ENCODE results near the gene ONECUT1. TPM values are rescaled to one million over a fixed set of nuclear protein-coding genes. Genes with fewer than 3 reads are reported as not detected.

The ONECUT1 gene
- total and polyA plus RNA-seq, 5 donors from 2014 or later, result not detected

DNA sequence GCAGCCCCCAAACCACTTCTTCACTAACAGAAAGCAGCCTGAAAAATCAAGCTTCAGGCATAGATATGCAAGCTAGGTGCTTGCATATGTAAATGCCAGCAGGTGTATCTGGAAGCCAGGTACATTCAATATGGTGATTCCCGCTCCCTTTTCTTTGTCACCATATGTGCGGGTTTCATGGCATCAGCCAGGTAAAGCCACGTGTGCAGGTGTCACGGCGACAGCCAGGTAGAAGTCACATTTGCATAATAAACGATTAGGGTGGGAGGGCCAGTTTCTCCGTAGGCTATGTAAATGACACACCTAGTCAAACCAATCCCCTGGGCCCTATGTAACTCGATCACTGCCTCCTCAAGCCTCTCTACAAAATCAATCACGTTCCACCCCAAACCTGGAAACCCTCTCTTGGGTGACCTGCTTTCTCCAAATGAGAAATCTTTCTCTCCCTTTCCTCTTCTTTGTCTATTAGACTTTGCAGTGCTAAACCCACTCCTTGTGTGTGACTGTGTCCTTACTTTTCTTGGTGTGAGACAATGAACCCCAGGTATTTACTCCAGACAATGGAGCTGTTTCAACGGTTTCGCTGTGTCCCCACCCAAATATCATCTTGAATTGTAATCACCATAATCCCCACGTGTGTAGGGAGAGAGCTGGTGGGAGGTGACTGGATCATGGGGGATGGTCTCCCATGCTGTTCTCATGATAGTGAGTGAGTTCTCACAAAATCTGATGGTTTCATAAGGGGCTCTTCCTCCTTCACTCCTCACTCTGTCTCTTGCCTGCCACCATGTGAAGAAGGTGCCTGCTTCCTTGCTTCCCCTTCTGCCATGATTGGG lies 44.6 kb downstream of the ONECUT1 start:
- no peak overlapping the region for H3K27ac ChIP-seq (ENCODE audit: insufficient read depth, low read length, poor library complexity, severe bottlenecking)
- H3K36me3 Mint-ChIP-seq, result no peaks in the 10 kb centered on the region
- DNase-seq, result no peak
- H3K4me1 Mint-ChIP-seq, result no peaks in the 10 kb centered on the region
- H3K9me3 ChIP-seq (ENCODE audit: control insufficient read depth in 2 of 2, low read length in 2 of 2), result no peaks in the 10 kb centered on the region
- H3K27me3 ChIP-seq (ENCODE audit: control insufficient read depth, insufficient read depth, low read length), result peaks cover 10% of the 10 kb centered on the region
- no peak for ATAC-seq (ENCODE audit: low read depth in 2 of 2)
- peaks cover 18% of the 10 kb centered on the region for H3K27me3 Mint-ChIP-seq
- H3K36me3 ChIP-seq (ENCODE audit: control insufficient read depth, insufficient read depth, low read length), result no peaks in the 10 kb centered on the region
- peak overlapping the region in 1 of 3 donors; percentile 22 for H3K27ac Mint-ChIP-seq
- H3K4me3 Mint-ChIP-seq, result no peak overlapping the region
- H3K4me3 ChIP-seq (ENCODE audit: low read depth, low read length), result no peak overlapping the region
- H3K4me1 ChIP-seq (ENCODE audit: control insufficient read depth, insufficient read depth, low read length, poor library complexity, severe bottlenecking), result no peaks in the 10 kb centered on the region
- no peaks in the 10 kb centered on the region for H3K9me3 Mint-ChIP-seq

DNA sequence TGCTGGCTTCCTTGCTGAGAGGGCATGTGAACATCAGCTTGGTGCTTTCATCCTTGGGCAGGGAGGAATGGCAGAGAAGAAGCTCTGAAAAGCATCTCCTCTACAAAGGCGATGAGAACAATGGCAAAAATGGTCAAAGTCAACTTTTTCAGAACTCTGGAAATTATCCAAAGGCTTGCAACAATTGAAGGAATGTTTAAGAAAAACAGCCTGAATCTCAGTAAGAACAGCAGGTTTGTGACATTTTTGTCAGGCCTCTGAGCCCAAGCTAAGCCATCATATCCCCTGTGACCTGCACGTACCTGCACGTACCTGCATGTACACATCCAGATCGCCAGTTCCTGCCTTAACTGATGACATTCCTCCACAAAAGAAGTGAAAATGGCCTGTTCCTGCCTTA lies 51.8 kb downstream of the ONECUT1 start:
- no peak overlapping the region for H3K27ac Mint-ChIP-seq
- H3K4me1 ChIP-seq (ENCODE audit: control insufficient read depth, insufficient read depth, low read length, poor library complexity, severe bottlenecking), result no peaks in the 10 kb centered on the region
- H3K4me1 Mint-ChIP-seq, result peaks cover 2 to 6% (median 4%) of the 10 kb centered on the region in 4 donors
- no peak overlapping the region for H3K27ac ChIP-seq (ENCODE audit: insufficient read depth, low read length, poor library complexity, severe bottlenecking)
- ATAC-seq (ENCODE audit: low read depth in 2 of 2), result no peak
- no peak for DNase-seq
- no peaks in the 10 kb centered on the region for H3K9me3 ChIP-seq (ENCODE audit: control insufficient read depth in 2 of 2, low read length in 2 of 2)
- H3K4me3 ChIP-seq (ENCODE audit: low read depth, low read length), result no peak overlapping the region
- H3K36me3 Mint-ChIP-seq, result no peaks in the 10 kb centered on the region
- H3K4me3 Mint-ChIP-seq, result no peak overlapping the region
- H3K9me3 Mint-ChIP-seq, result no peaks in the 10 kb centered on the region
- H3K27me3 ChIP-seq (ENCODE audit: control insufficient read depth, insufficient read depth, low read length), result no peaks in the 10 kb centered on the region
- no peaks in the 10 kb centered on the region for H3K36me3 ChIP-seq (ENCODE audit: control insufficient read depth, insufficient read depth, low read length)
- H3K27me3 Mint-ChIP-seq, result peaks cover 4% of the 10 kb centered on the region

DNA sequence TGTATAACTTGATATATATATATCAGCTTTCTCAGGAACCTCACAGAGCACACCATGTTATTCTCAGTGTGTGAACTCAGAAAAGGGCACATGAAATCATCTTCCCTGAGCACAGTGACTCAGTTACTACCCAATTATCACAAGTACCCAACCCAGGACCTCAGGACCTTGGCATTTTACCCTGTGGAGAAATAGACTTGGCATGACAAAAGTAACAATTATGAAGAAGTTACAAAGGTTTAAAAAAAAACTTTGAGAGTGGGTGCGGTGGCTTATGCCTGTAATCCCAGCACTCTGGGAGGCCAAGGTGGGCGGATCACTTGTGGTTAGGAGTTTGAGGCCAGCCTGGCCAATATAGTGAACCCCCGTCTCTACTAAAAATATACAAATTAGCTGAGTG lies 52.4 kb downstream of the ONECUT1 start:
- Histone ChIP-seq H3K9me3 (ENCODE audit: control insufficient read depth in 2 of 2, low read length in 2 of 2) (no peaks in the 10 kb centered on the region), H3K4me3 (ENCODE audit: low read depth, low read length) (no peak overlapping the region), H3K36me3 (ENCODE audit: control insufficient read depth, insufficient read depth, low read length) (no peaks in the 10 kb centered on the region), H3K27me3 (ENCODE audit: control insufficient read depth, insufficient read depth, low read length) (no peaks in the 10 kb centered on the region), H3K4me1 (ENCODE audit: control insufficient read depth, insufficient read depth, low read length, poor library complexity, severe bottlenecking) (no peaks in the 10 kb centered on the region), H3K27ac (ENCODE audit: insufficient read depth, low read length, poor library complexity, severe bottlenecking) (no peak overlapping the region)
- H3K4me3 Mint-ChIP-seq, result no peak overlapping the region
- no peaks in the 10 kb centered on the region for H3K9me3 Mint-ChIP-seq
- no peak overlapping the region for H3K27ac Mint-ChIP-seq
- no peaks in the 10 kb centered on the region for H3K36me3 Mint-ChIP-seq
- peaks cover 2 to 6% (median 4%) of the 10 kb centered on the region in 4 donors for H3K4me1 Mint-ChIP-seq
- peaks cover 4% of the 10 kb centered on the region for H3K27me3 Mint-ChIP-seq
- DNase-seq (no peak), ATAC-seq (ENCODE audit: low read depth in 2 of 2) (no peak)

DNA sequence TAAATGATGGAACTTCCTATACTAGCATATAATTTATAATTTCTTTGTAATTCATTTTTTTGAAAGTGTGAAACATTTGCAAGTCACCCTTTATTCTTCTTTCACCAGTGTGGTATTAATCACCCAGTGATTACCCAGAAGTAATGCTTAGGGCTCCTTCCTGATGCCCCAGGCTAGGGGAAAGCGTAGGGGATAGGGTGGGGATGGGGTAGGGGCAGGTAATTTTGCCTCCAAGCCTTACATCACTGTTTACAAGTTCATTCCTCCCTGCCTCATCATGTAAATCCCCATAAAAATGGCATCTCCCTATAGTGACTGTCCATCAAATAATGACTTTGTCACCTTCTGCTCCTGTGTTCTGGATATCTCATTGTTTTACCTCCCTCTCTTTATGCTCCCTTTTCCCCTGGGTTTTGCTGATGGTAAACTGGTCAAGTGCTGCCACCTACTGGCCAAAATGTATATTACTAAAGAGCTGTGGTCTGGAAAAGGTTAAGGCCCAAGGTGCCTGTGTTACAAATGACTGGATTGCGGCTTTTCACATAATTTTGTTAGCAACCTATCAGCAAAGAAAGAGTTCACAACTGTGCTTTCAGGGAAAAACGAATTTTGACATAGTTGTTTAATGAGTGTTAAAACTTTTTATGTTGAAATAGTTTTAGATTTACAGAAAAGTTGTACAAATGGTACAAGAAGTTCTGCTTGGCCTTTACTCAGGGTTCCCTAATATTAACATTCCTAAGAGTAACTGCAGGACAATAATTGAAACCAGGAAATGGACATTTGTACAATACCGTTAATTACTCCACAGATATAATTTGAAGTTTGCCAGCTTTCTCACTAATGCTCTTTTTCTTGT lies 54.7 kb downstream of the ONECUT1 start:
- no peak overlapping the region for H3K4me3 Mint-ChIP-seq
- no peaks in the 10 kb centered on the region for H3K36me3 ChIP-seq (ENCODE audit: control insufficient read depth, insufficient read depth, low read length)
- no peaks in the 10 kb centered on the region for H3K9me3 Mint-ChIP-seq
- no peak overlapping the region for H3K4me3 ChIP-seq (ENCODE audit: low read depth, low read length)
- H3K27me3 Mint-ChIP-seq, result peaks cover 4% of the 10 kb centered on the region
- H3K27ac Mint-ChIP-seq, result peak overlapping the region in 2 of 3 donors; percentile 13 to 56
- H3K4me1 Mint-ChIP-seq, result peaks cover 6 to 14% (median 7%) of the 10 kb centered on the region in 4 donors
- DNase-seq (peak; percentile 59 to 87 (median 76)), ATAC-seq (ENCODE audit: low read depth in 2 of 2) (peak; percentile 76 to 79)
- no peaks in the 10 kb centered on the region for H3K36me3 Mint-ChIP-seq
- H3K4me1 ChIP-seq (ENCODE audit: control insufficient read depth, insufficient read depth, low read length, poor library complexity, severe bottlenecking), result peaks cover 3% of the 10 kb centered on the region
- H3K9me3 ChIP-seq (ENCODE audit: control insufficient read depth in 2 of 2, low read length in 2 of 2), result no peaks in the 10 kb centered on the region
- no peaks in the 10 kb centered on the region for H3K27me3 ChIP-seq (ENCODE audit: control insufficient read depth, insufficient read depth, low read length)
- no peak overlapping the region for H3K27ac ChIP-seq (ENCODE audit: insufficient read depth, low read length, poor library complexity, severe bottlenecking)

DNA sequence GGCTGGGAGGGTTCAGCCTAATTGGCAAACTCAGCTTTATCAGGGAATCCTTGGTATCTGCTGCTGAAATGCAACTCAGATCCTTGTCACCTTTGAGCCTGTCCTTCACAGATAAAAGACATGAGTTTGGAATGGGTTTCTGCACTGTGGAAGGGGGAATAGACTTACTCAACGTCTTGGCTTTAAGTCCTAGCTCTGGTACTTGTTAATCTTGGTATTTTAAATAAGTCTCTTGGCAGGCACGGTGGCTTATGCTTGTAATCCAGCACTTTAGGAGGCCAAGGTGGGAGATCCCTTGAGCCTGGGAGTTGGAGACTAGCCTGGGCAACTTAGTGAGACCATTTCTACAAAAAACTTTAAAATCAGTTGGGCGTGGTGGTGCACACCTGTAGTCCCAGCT lies 55.8 kb downstream of the ONECUT1 start:
- Histone ChIP-seq H3K36me3 (ENCODE audit: control insufficient read depth, insufficient read depth, low read length) (no peaks in the 10 kb centered on the region), H3K9me3 (ENCODE audit: control insufficient read depth in 2 of 2, low read length in 2 of 2) (no peaks in the 10 kb centered on the region), H3K27me3 (ENCODE audit: control insufficient read depth, insufficient read depth, low read length) (no peaks in the 10 kb centered on the region), H3K27ac (ENCODE audit: insufficient read depth, low read length, poor library complexity, severe bottlenecking) (no peak overlapping the region), H3K4me3 (ENCODE audit: low read depth, low read length) (no peak overlapping the region), H3K4me1 (ENCODE audit: control insufficient read depth, insufficient read depth, low read length, poor library complexity, severe bottlenecking) (peaks cover 15% of the 10 kb centered on the region)
- peaks cover 12 to 25% (median 14%) of the 10 kb centered on the region in 4 donors for H3K4me1 Mint-ChIP-seq
- DNase-seq (no peak), ATAC-seq (ENCODE audit: low read depth in 2 of 2) (no peak)
- H3K27ac Mint-ChIP-seq, result peak overlapping the region; percentile 17 to 91 (median 65)
- H3K36me3 Mint-ChIP-seq, result no peaks in the 10 kb centered on the region
- no peaks in the 10 kb centered on the region for H3K9me3 Mint-ChIP-seq
- H3K27me3 Mint-ChIP-seq, result peaks cover 4% of the 10 kb centered on the region
- no peak overlapping the region for H3K4me3 Mint-ChIP-seq

DNA sequence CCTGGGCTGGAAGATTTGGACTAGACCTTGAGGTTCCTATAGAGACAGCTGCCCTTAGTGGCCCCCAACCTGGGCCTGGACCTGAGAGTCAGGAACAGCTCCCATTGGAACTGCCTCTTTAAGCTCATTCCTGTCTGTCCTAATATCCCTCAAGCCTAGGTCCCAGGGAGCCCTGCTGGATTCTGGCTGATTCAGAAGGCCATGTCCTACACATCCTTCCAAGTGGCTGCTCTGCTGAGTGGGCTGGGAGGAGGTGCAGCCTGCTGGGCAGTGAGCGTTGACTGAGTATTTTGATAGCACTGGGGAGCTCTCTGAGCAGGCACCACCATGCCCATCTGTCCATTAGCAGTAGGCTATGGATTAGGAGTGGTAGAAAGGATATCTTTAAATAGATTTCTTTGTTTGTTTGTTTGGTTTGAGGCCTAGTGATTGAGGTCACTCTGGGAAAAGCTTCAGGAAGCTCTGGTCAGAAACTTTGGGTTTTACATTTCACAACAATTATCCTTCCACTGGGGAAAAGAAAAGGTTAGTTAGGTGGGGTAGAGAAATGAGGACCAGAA lies 56.4 kb downstream of the ONECUT1 start:
- Histone ChIP-seq H3K27ac (ENCODE audit: insufficient read depth, low read length, poor library complexity, severe bottlenecking) (no peak overlapping the region), H3K36me3 (ENCODE audit: control insufficient read depth, insufficient read depth, low read length) (no peaks in the 10 kb centered on the region), H3K4me3 (ENCODE audit: low read depth, low read length) (no peak overlapping the region), H3K9me3 (ENCODE audit: control insufficient read depth in 2 of 2, low read length in 2 of 2) (no peaks in the 10 kb centered on the region), H3K27me3 (ENCODE audit: control insufficient read depth, insufficient read depth, low read length) (no peaks in the 10 kb centered on the region), H3K4me1 (ENCODE audit: control insufficient read depth, insufficient read depth, low read length, poor library complexity, severe bottlenecking) (peaks cover 16% of the 10 kb centered on the region)
- Mint-ChIP-seq H3K27me3 (peaks cover 2% of the 10 kb centered on the region), H3K36me3 (no peaks in the 10 kb centered on the region), H3K9me3 (no peaks in the 10 kb centered on the region), H3K4me3 (no peak overlapping the region), H3K4me1 (peaks cover 12 to 29% (median 16%) of the 10 kb centered on the region in 4 donors), H3K27ac (peak overlapping the region in 2 of 3 donors; percentile 17 to 46)
- no peak for ATAC-seq (ENCODE audit: low read depth in 2 of 2)
- DNase-seq, result no peak

DNA sequence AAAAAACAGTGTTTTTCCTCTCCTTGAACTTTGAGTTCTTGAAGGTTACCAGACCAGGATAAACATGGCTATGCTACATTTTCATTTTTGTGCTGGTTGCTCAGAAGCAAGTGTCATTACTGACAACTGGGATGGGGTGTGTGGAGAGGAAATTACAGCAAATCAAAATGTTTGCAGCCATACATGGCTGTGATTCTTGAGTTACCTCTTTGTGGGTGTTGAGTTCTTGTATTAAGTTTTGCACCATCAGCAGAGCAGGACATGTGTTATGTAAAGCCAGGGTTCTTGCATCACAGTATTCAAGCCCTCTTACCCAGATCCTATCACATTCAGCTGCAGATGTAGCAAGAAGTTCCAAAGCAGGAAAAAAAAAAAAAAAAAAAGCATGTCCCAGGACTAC lies 57.0 kb downstream of the ONECUT1 start:
- Histone ChIP-seq H3K36me3 (ENCODE audit: control insufficient read depth, insufficient read depth, low read length) (no peaks in the 10 kb centered on the region), H3K27ac (ENCODE audit: insufficient read depth, low read length, poor library complexity, severe bottlenecking) (no peak overlapping the region), H3K9me3 (ENCODE audit: control insufficient read depth in 2 of 2, low read length in 2 of 2) (no peaks in the 10 kb centered on the region), H3K4me3 (ENCODE audit: low read depth, low read length) (no peak overlapping the region), H3K27me3 (ENCODE audit: control insufficient read depth, insufficient read depth, low read length) (no peaks in the 10 kb centered on the region), H3K4me1 (ENCODE audit: control insufficient read depth, insufficient read depth, low read length, poor library complexity, severe bottlenecking) (peaks cover 16% of the 10 kb centered on the region)
- no peaks in the 10 kb centered on the region for H3K36me3 Mint-ChIP-seq
- H3K27me3 Mint-ChIP-seq, result no peaks in the 10 kb centered on the region
- DNase-seq (peak in 1 of 3 donors; percentile 14), ATAC-seq (ENCODE audit: low read depth in 2 of 2) (no peak)
- peak overlapping the region in 2 of 3 donors; percentile 20 to 97 for H3K27ac Mint-ChIP-seq
- H3K4me3 Mint-ChIP-seq, result no peak overlapping the region
- H3K9me3 Mint-ChIP-seq, result no peaks in the 10 kb centered on the region
- H3K4me1 Mint-ChIP-seq, result peaks cover 12 to 30% (median 17%) of the 10 kb centered on the region in 4 donors
